ENCODE results near the gene MRGPRX2. TPM values are rescaled to one million over a fixed set of nuclear protein-coding genes. Genes with fewer than 3 reads are reported as not detected.

The MRGPRX2 gene
- polyA plus RNA-seq, 2 of the 4 experiments (the other 2 are of a cell fraction): not detected

DNA sequence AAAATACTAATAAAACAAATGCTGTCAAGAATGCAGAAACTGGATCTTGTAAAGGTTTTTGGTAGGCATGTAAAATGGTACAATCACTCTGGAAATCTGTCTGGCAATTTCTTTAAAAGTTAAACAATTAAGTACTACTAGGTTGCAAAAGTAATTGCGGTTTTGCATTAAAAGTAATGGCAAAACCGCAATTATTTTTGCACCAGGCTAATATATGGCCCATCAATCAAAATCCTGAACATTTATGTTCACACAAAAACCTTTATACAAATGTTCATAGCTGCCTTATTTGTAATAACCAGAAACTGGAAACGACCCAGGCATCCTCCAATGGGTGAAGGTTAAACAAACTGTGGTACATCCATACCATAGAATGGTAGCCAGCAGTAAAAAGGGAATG, 31.8 kb upstream of the MRGPRX2 start:
- no peak for TF ChIP-seq MAZ (IDR thresholded peaks at IDR 0.05; ENCODE audit: borderline replicate concordance, low read depth, low read length)
- TF ChIP-seq RCOR1 (IDR thresholded peaks at IDR 0.05; ENCODE audit: low read depth, low read length): no peak
- TF ChIP-seq, protein P1, sequence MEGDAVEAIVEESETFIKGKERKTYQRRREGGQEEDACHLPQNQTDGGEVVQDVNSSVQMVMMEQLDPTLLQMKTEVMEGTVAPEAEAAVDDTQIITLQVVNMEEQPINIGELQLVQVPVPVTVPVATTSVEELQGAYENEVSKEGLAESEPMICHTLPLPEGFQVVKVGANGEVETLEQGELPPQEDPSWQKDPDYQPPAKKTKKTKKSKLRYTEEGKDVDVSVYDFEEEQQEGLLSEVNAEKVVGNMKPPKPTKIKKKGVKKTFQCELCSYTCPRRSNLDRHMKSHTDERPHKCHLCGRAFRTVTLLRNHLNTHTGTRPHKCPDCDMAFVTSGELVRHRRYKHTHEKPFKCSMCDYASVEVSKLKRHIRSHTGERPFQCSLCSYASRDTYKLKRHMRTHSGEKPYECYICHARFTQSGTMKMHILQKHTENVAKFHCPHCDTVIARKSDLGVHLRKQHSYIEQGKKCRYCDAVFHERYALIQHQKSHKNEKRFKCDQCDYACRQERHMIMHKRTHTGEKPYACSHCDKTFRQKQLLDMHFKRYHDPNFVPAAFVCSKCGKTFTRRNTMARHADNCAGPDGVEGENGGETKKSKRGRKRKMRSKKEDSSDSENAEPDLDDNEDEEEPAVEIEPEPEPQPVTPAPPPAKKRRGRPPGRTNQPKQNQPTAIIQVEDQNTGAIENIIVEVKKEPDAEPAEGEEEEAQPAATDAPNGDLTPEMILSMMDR (IDR thresholded peaks at IDR 0.05): no peak
- TF ChIP-seq, protein P2, sequence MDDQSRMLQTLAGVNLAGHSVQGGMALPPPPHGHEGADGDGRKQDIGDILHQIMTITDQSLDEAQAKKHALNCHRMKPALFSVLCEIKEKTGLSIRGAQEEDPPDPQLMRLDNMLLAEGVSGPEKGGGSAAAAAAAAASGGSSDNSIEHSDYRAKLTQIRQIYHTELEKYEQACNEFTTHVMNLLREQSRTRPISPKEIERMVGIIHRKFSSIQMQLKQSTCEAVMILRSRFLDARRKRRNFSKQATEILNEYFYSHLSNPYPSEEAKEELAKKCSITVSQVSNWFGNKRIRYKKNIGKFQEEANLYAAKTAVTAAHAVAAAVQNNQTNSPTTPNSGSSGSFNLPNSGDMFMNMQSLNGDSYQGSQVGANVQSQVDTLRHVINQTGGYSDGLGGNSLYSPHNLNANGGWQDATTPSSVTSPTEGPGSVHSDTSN (IDR thresholded peaks at IDR 0.05): no peak
- DNase-seq (ENCODE audit: low read depth in 1 of 2, low spot score in 1 of 2): no peak
- no peaks in the 10 kb centered on the region for H3K4me1 ChIP-seq

DNA sequence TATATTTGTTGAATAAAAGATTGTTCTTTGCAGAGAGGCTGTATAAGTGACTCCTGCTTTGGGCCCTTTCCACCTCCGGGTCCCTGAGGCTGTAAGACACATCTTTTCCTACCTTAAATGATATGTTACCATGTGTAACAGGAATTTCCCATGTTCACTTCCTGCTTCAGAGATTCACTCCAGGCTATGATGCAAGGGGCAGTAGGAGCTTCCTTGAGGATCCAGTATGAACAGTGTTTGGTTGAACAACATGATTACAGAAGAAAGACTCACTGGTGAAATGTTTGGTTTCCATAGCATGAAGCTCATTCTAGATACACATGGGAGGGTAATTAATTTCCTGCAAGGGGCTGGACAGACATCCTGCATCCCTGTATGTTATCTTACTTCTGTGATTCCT, 30.8 kb upstream of the MRGPRX2 start:
- Histone ChIP-seq H3K4me2 (no peak overlapping the region), H3K4me3 (no peak overlapping the region), H3K4me1 (no peaks in the 10 kb centered on the region), H3K27ac (no peak overlapping the region), H3K9me3 (no peaks in the 10 kb centered on the region)
- no peak for TF ChIP-seq FOXS1 (CRISPR knock-in tag; IDR thresholded peaks at IDR 0.05)
- no peak for TF ChIP-seq RFX5 (IDR thresholded peaks at IDR 0.05)
- no peak for TF ChIP-seq ZNF302 (CRISPR knock-in tag; IDR thresholded peaks at IDR 0.05)
- TF ChIP-seq POLR2AphosphoS2 (conservative IDR thresholded peaks at IDR 0.05; ENCODE audit: low read length): no peak
- TF ChIP-seq, protein P3, sequence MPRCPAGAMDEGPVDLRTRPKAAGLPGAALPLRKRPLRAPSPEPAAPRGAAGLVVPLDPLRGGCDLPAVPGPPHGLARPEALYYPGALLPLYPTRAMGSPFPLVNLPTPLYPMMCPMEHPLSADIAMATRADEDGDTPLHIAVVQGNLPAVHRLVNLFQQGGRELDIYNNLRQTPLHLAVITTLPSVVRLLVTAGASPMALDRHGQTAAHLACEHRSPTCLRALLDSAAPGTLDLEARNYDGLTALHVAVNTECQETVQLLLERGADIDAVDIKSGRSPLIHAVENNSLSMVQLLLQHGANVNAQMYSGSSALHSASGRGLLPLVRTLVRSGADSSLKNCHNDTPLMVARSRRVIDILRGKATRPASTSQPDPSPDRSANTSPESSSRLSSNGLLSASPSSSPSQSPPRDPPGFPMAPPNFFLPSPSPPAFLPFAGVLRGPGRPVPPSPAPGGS (IDR thresholded peaks at IDR 0.05): no peak
- TF ChIP-seq, protein P1 (IDR thresholded peaks at IDR 0.05): no peak
- TF ChIP-seq BHLHE40 (IDR thresholded peaks at IDR 0.05; ENCODE audit: low read depth, low read length): no peak
- TF ChIP-seq GATA3 (IDR thresholded peaks at IDR 0.05; ENCODE audit: borderline replicate concordance): no peak
- TF ChIP-seq HEYL (CRISPR knock-in tag; IDR thresholded peaks at IDR 0.05): no peak
- no peak for TF ChIP-seq CBX8 (IDR thresholded peaks at IDR 0.05)
- TF ChIP-seq HDAC2 (IDR thresholded peaks at IDR 0.05): no peak
- TF ChIP-seq NPAS2 (CRISPR knock-in tag; IDR thresholded peaks at IDR 0.05; ENCODE audit: borderline replicate concordance): no peak
- no peak for TF ChIP-seq ZFP36 (IDR thresholded peaks at IDR 0.05; ENCODE audit: borderline replicate concordance, partially characterized antibody)
- TF ChIP-seq KDM5A (IDR thresholded peaks at IDR 0.05): no peak
- TF ChIP-seq CEBPB (IDR thresholded peaks at IDR 0.05): no peak
- TF ChIP-seq EHF (CRISPR knock-in tag; IDR thresholded peaks at IDR 0.05): no peak
- TF ChIP-seq, protein P4, sequence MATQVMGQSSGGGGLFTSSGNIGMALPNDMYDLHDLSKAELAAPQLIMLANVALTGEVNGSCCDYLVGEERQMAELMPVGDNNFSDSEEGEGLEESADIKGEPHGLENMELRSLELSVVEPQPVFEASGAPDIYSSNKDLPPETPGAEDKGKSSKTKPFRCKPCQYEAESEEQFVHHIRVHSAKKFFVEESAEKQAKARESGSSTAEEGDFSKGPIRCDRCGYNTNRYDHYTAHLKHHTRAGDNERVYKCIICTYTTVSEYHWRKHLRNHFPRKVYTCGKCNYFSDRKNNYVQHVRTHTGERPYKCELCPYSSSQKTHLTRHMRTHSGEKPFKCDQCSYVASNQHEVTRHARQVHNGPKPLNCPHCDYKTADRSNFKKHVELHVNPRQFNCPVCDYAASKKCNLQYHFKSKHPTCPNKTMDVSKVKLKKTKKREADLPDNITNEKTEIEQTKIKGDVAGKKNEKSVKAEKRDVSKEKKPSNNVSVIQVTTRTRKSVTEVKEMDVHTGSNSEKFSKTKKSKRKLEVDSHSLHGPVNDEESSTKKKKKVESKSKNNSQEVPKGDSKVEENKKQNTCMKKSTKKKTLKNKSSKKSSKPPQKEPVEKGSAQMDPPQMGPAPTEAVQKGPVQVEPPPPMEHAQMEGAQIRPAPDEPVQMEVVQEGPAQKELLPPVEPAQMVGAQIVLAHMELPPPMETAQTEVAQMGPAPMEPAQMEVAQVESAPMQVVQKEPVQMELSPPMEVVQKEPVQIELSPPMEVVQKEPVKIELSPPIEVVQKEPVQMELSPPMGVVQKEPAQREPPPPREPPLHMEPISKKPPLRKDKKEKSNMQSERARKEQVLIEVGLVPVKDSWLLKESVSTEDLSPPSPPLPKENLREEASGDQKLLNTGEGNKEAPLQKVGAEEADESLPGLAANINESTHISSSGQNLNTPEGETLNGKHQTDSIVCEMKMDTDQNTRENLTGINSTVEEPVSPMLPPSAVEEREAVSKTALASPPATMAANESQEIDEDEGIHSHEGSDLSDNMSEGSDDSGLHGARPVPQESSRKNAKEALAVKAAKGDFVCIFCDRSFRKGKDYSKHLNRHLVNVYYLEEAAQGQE (IDR thresholded peaks at IDR 0.05): no peak
- 33% methylated on average over 1 of the region's 1 CpG for WGBS (ENCODE audit: missing lambda C conversion rate)
- DNase-seq (ENCODE audit: low read depth in 1 of 2, low spot score in 1 of 2) (no peak), FAIRE-seq (no peak), ATAC-seq (no peak)
- ChIA-PET CTCF (interaction anchor here (0.6 to 2.0 kb wide), 2 partner anchors 14 to 1300 kb away, joined by 3 to 11 read pairs; no protein-coding TSS in a partner anchor), POLR2A (no interaction called here)

More for the DNA sequence above, 31.8 kb upstream of the MRGPRX2 start:
- Histone ChIP-seq H3K4me2 (no peak overlapping the region), H3K4me3 (no peak overlapping the region), H3K9me3 (no peaks in the 10 kb centered on the region), H3K27ac (no peak overlapping the region)
- 14% methylated on average over 3 of the region's 3 CpGs for WGBS (ENCODE audit: missing lambda C conversion rate)
- FAIRE-seq: no peak
- no peak for ATAC-seq
- POLR2A ChIA-PET: no interaction called here
- CTCF ChIA-PET: interaction anchor here (0.7 to 1.2 kb wide), 3 partner anchors 20 to 1263 kb away, joined by 3 read pairs; no protein-coding TSS in a partner anchor

Measured in A549 (cell line).